ENCODE measurements around the gene TMEM225B.
A peak's percentile ranks its signal among the peaks of the same experiment; 100 is the strongest.

TMEM225B gene

GRCh38 chr7:99551767-99552463 lies 46.2 kb upstream of the TMEM225B start, which contains the start of gene FAM200A (continued):
- TF ChIP-seq, protein P1, sequence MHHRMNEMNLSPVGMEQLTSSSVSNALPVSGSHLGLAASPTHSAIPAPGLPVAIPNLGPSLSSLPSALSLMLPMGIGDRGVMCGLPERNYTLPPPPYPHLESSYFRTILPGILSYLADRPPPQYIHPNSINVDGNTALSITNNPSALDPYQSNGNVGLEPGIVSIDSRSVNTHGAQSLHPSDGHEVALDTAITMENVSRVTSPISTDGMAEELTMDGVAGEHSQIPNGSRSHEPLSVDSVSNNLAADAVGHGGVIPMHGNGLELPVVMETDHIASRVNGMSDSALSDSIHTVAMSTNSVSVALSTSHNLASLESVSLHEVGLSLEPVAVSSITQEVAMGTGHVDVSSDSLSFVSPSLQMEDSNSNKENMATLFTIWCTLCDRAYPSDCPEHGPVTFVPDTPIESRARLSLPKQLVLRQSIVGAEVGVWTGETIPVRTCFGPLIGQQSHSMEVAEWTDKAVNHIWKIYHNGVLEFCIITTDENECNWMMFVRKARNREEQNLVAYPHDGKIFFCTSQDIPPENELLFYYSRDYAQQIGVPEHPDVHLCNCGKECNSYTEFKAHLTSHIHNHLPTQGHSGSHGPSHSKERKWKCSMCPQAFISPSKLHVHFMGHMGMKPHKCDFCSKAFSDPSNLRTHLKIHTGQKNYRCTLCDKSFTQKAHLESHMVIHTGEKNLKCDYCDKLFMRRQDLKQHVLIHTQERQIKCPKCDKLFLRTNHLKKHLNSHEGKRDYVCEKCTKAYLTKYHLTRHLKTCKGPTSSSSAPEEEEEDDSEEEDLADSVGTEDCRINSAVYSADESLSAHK (tag by site-specific recombination; IDR thresholded peaks at IDR 0.05): 0 out of 2 replicates have a peak, but pooled peaks have one; percentile 30
- no peak for TF ChIP-seq ZNF114 (tag by site-specific recombination; IDR thresholded peaks at IDR 0.05)
- no peak for TF ChIP-seq KLF16 (tag by site-specific recombination; IDR thresholded peaks at IDR 0.05)
- TF ChIP-seq BCL6B (tag by site-specific recombination; IDR thresholded peaks at IDR 0.05): 0 out of 2 replicates have a peak, but pooled peaks have one; percentile 10
- TF ChIP-seq ZNF214 (tag by site-specific recombination; IDR thresholded peaks at IDR 0.05; ENCODE audit: borderline replicate concordance): no peak
- TF ChIP-seq GFI1B (tag by site-specific recombination; IDR thresholded peaks at IDR 0.05): no peak
- TF ChIP-seq, protein P2, sequence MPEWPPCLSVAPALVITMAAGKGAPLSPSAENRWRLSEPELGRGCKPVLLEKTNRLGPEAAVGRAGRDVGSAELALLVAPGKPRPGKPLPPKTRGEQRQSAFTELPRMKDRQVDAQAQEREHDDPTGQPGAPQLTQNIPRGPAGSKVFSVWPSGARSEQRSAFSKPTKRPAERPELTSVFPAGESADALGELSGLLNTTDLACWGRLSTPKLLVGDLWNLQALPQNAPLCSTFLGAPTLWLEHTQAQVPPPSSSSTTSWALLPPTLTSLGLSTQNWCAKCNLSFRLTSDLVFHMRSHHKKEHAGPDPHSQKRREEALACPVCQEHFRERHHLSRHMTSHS (tag by site-specific recombination; IDR thresholded peaks at IDR 0.05): no peak
- TF ChIP-seq, protein P3, sequence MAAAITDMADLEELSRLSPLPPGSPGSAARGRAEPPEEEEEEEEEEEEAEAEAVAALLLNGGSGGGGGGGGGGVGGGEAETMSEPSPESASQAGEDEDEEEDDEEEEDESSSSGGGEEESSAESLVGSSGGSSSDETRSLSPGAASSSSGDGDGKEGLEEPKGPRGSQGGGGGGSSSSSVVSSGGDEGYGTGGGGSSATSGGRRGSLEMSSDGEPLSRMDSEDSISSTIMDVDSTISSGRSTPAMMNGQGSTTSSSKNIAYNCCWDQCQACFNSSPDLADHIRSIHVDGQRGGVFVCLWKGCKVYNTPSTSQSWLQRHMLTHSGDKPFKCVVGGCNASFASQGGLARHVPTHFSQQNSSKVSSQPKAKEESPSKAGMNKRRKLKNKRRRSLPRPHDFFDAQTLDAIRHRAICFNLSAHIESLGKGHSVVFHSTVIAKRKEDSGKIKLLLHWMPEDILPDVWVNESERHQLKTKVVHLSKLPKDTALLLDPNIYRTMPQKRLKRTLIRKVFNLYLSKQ (tag by site-specific recombination; IDR thresholded peaks at IDR 0.05; ENCODE audit: borderline replicate concordance): no peak
- peak; percentile 43; the same call in 1 of the 2 replicates for TF ChIP-seq ZNF610 (tag by site-specific recombination; IDR thresholded peaks at IDR 0.05; ENCODE audit: borderline replicate concordance)
- peak; percentile 97 for TF ChIP-seq ZBTB48 (tag by site-specific recombination; IDR thresholded peaks at IDR 0.05)
- no peak for TF ChIP-seq ZNF510 (tag by site-specific recombination; IDR thresholded peaks at IDR 0.05; ENCODE audit: insufficient replicate concordance)
- TF ChIP-seq ZNF366 (tag by site-specific recombination; conservative IDR thresholded peaks at IDR 0.05): peak; percentile 83
- no peak for TF ChIP-seq ZNF521 (tag by site-specific recombination; IDR thresholded peaks at IDR 0.05)
- TF ChIP-seq SP7 (tag by site-specific recombination; IDR thresholded peaks at IDR 0.05): peak; percentile 76
- no peak for TF ChIP-seq ZNF837 (tag by site-specific recombination; IDR thresholded peaks at IDR 0.05)
- no peak for TF ChIP-seq ZNF146 (tag by site-specific recombination; IDR thresholded peaks at IDR 0.05)
- no peak for TF ChIP-seq ZBTB1 (tag by site-specific recombination; IDR thresholded peaks at IDR 0.05)
- peak; percentile 50; the same call in 1 of the 2 replicates for TF ChIP-seq ZNF391 (tag by site-specific recombination; IDR thresholded peaks at IDR 0.05; ENCODE audit: borderline replicate concordance, low read depth)
- no peak for TF ChIP-seq ZSCAN23 (tag by site-specific recombination; IDR thresholded peaks at IDR 0.05)
- no peak for TF ChIP-seq TCF7L2 (IDR thresholded peaks at IDR 0.05; ENCODE audit: borderline replicate concordance, low read depth, low read length)
- TF ChIP-seq ZNF335 (tag by site-specific recombination; conservative IDR thresholded peaks at IDR 0.05): peak; percentile 68
- TF ChIP-seq ZNF660 (tag by site-specific recombination; IDR thresholded peaks at IDR 0.05): peak; percentile 74
- TF ChIP-seq ZNF626 (tag by site-specific recombination; IDR thresholded peaks at IDR 0.05): no peak
- TF ChIP-seq ZNF677 (tag by site-specific recombination; IDR thresholded peaks at IDR 0.05): no peak
- TF ChIP-seq PRDM1 (tag by site-specific recombination; IDR thresholded peaks at IDR 0.05): no peak
- no peak for TF ChIP-seq ZNF302 (tag by site-specific recombination; IDR thresholded peaks at IDR 0.05; ENCODE audit: low read depth)
- TF ChIP-seq ZNF133 (tag by site-specific recombination; IDR thresholded peaks at IDR 0.05): no peak
- TF ChIP-seq ZNF426 (tag by site-specific recombination; IDR thresholded peaks at IDR 0.05): no peak
- no peak for TF ChIP-seq ZNF530 (tag by site-specific recombination; IDR thresholded peaks at IDR 0.05; ENCODE audit: low read depth)
- TF ChIP-seq TRIM28 (IDR thresholded peaks at IDR 0.05; ENCODE audit: borderline replicate concordance, low read length): peak; percentile 31; the same call in 1 of the 2 replicates
- TF ChIP-seq ZNF473 (tag by site-specific recombination; IDR thresholded peaks at IDR 0.05): no peak
- no peak for TF ChIP-seq ZNF621 (tag by site-specific recombination; IDR thresholded peaks at IDR 0.05)
- peak; percentile 97 for TF ChIP-seq MZF1 (tag by site-specific recombination; IDR thresholded peaks at IDR 0.05; ENCODE audit: borderline replicate concordance)

All from HEK293 (cell line).